ENCODE measurements around the gene DMRT3.

The DMRT3 gene

GRCh38 chr9:976258-976942, at the start of gene DMRT3:
DMRT3 (plus strand) TSS chr9:976655; CDS start chr9:977002, 347 bp downstream.
- H3K36me3 ChIP-seq (ENCODE audit: insufficient read depth, insufficient read length, low read length), result no peaks in the 10 kb centered on the region
- DNase-seq (ENCODE audit: low read depth, low spot score), result peak; percentile 48
- peaks cover 3% of the 10 kb centered on the region for H3K4me1 ChIP-seq (ENCODE audit: insufficient read depth, insufficient read length)

GRCh38 chr9:926976-927375, 49.5 kb upstream of the DMRT3 start:
- no peaks in the 10 kb centered on the region for H3K4me1 ChIP-seq (ENCODE audit: insufficient read depth, insufficient read length)
- no peaks in the 10 kb centered on the region for H3K27me3 ChIP-seq (ENCODE audit: insufficient read depth, insufficient read length)
- no peak overlapping the region for H3K9ac ChIP-seq (ENCODE audit: insufficient read length, low read depth)
- TF ChIP-seq SUZ12 (IDR thresholded peaks at IDR 0.05; ENCODE audit: extremely low read depth, insufficient read depth, insufficient read length) (no peak), YY1 (IDR thresholded peaks at IDR 0.05; ENCODE audit: insufficient read depth, insufficient read length) (no peak), ZNF274 (IDR thresholded peaks at IDR 0.05; ENCODE audit: low read depth, low read length) (no peak)
- DNase-seq (ENCODE audit: low read depth, low spot score), result no peak
- H3K9me3 ChIP-seq (ENCODE audit: insufficient read depth, low read length), result no peaks in the 10 kb centered on the region
- no peak overlapping the region for H3K4me3 ChIP-seq (ENCODE audit: insufficient read length, low read depth)
- H3K36me3 ChIP-seq (ENCODE audit: insufficient read depth, insufficient read length, low read length), result no peaks in the 10 kb centered on the region

More at GRCh38 chr9:976258-976942, at the start of gene DMRT3:
- TF ChIP-seq SUZ12 (IDR thresholded peaks at IDR 0.05; ENCODE audit: extremely low read depth, insufficient read depth, insufficient read length), result no peak
- no peak for TF ChIP-seq YY1 (IDR thresholded peaks at IDR 0.05; ENCODE audit: insufficient read depth, insufficient read length)
- no peak for TF ChIP-seq ZNF274 (IDR thresholded peaks at IDR 0.05; ENCODE audit: low read depth, low read length)
- Histone ChIP-seq H3K27me3 (ENCODE audit: insufficient read depth, insufficient read length) (peaks cover 90% of the 10 kb centered on the region), H3K4me3 (ENCODE audit: insufficient read length, low read depth) (peak within 1 kb of the TSS; percentile 57), H3K9me3 (ENCODE audit: insufficient read depth, low read length) (peaks cover 4% of the 10 kb centered on the region; the same call in 1 of the 2 replicates), H3K9ac (ENCODE audit: insufficient read length, low read depth) (peak within 1 kb of the TSS; percentile 53)

- H3K9ac ChIP-seq (ENCODE audit: insufficient read length, low read depth), result no peak overlapping the region
- no peaks in the 10 kb centered on the region for H3K36me3 ChIP-seq (ENCODE audit: insufficient read depth, insufficient read length, low read length)
- H3K27me3 ChIP-seq (ENCODE audit: insufficient read depth, insufficient read length), result no peaks in the 10 kb centered on the region
- no peaks in the 10 kb centered on the region for H3K9me3 ChIP-seq (ENCODE audit: insufficient read depth, low read length)
- peak; percentile 42 for DNase-seq (ENCODE audit: low read depth, low spot score)
- H3K4me3 ChIP-seq (ENCODE audit: insufficient read length, low read depth), result no peak overlapping the region
- no peaks in the 10 kb centered on the region for H3K4me1 ChIP-seq (ENCODE audit: insufficient read depth, insufficient read length)
- TF ChIP-seq YY1 (IDR thresholded peaks at IDR 0.05; ENCODE audit: insufficient read depth, insufficient read length) (no peak), ZNF274 (IDR thresholded peaks at IDR 0.05; ENCODE audit: low read depth, low read length) (no peak), SUZ12 (IDR thresholded peaks at IDR 0.05; ENCODE audit: extremely low read depth, insufficient read depth, insufficient read length) (no peak)
Measured at GRCh38 chr9:928363-929042, 48.0 kb upstream of the DMRT3 start.

GRCh38 chr9:929719-930118, 46.7 kb upstream of the DMRT3 start:
- no peaks in the 10 kb centered on the region for H3K4me1 ChIP-seq (ENCODE audit: insufficient read depth, insufficient read length)
- no peaks in the 10 kb centered on the region for H3K36me3 ChIP-seq (ENCODE audit: insufficient read depth, insufficient read length, low read length)
- H3K27me3 ChIP-seq (ENCODE audit: insufficient read depth, insufficient read length), result no peaks in the 10 kb centered on the region
- TF ChIP-seq YY1 (IDR thresholded peaks at IDR 0.05; ENCODE audit: insufficient read depth, insufficient read length) (no peak), ZNF274 (IDR thresholded peaks at IDR 0.05; ENCODE audit: low read depth, low read length) (no peak), SUZ12 (IDR thresholded peaks at IDR 0.05; ENCODE audit: extremely low read depth, insufficient read depth, insufficient read length) (no peak)
- DNase-seq (ENCODE audit: low read depth, low spot score), result no peak
- H3K4me3 ChIP-seq (ENCODE audit: insufficient read length, low read depth), result no peak overlapping the region
- H3K9ac ChIP-seq (ENCODE audit: insufficient read length, low read depth), result no peak overlapping the region
- no peaks in the 10 kb centered on the region for H3K9me3 ChIP-seq (ENCODE audit: insufficient read depth, low read length)

GRCh38 chr9:933356-933755, 43.1 kb upstream of the DMRT3 start:
- Histone ChIP-seq H3K4me3 (ENCODE audit: insufficient read length, low read depth) (no peak overlapping the region), H3K27me3 (ENCODE audit: insufficient read depth, insufficient read length) (no peaks in the 10 kb centered on the region), H3K9ac (ENCODE audit: insufficient read length, low read depth) (no peak overlapping the region), H3K36me3 (ENCODE audit: insufficient read depth, insufficient read length, low read length) (no peaks in the 10 kb centered on the region), H3K9me3 (ENCODE audit: insufficient read depth, low read length) (peaks cover 10% of the 10 kb centered on the region), H3K4me1 (ENCODE audit: insufficient read depth, insufficient read length) (no peaks in the 10 kb centered on the region)
- TF ChIP-seq SUZ12 (IDR thresholded peaks at IDR 0.05; ENCODE audit: extremely low read depth, insufficient read depth, insufficient read length), result no peak
- TF ChIP-seq YY1 (IDR thresholded peaks at IDR 0.05; ENCODE audit: insufficient read depth, insufficient read length), result no peak
- no peak for DNase-seq (ENCODE audit: low read depth, low spot score)

GRCh38 chr9:935348-935965, 41.0 kb upstream of the DMRT3 start:
- DNase-seq (ENCODE audit: low read depth, low spot score), result no peak
- H3K9ac ChIP-seq (ENCODE audit: insufficient read length, low read depth), result no peak overlapping the region
- H3K9me3 ChIP-seq (ENCODE audit: insufficient read depth, low read length), result peaks cover 28% of the 10 kb centered on the region
- TF ChIP-seq ZNF274 (IDR thresholded peaks at IDR 0.05; ENCODE audit: low read depth, low read length) (no peak), YY1 (IDR thresholded peaks at IDR 0.05; ENCODE audit: insufficient read depth, insufficient read length) (no peak), SUZ12 (IDR thresholded peaks at IDR 0.05; ENCODE audit: extremely low read depth, insufficient read depth, insufficient read length) (no peak)
- no peaks in the 10 kb centered on the region for H3K27me3 ChIP-seq (ENCODE audit: insufficient read depth, insufficient read length)
- no peak overlapping the region for H3K4me3 ChIP-seq (ENCODE audit: insufficient read length, low read depth)
- no peaks in the 10 kb centered on the region for H3K36me3 ChIP-seq (ENCODE audit: insufficient read depth, insufficient read length, low read length)
- no peaks in the 10 kb centered on the region for H3K4me1 ChIP-seq (ENCODE audit: insufficient read depth, insufficient read length)
